HG02970 (cell line): Measurements from ENCODE around the gene PPP4R4.
A peak's percentile ranks its signal among the peaks of the same experiment; 100 is the strongest.

Source experiments
- ATAC-seq: cut with Tn5 transposase; IDR thresholded peaks from one replicate; pipeline ENCODE4 v1.9.1; 2021; ENCODE audit warnings: mild to moderate bottlenecking, moderate library complexity, moderate number of reproducible peaks; ENCODE audit not compliant: unreplicated experiment, low FRiP score

Gene PPP4R4, protein sequence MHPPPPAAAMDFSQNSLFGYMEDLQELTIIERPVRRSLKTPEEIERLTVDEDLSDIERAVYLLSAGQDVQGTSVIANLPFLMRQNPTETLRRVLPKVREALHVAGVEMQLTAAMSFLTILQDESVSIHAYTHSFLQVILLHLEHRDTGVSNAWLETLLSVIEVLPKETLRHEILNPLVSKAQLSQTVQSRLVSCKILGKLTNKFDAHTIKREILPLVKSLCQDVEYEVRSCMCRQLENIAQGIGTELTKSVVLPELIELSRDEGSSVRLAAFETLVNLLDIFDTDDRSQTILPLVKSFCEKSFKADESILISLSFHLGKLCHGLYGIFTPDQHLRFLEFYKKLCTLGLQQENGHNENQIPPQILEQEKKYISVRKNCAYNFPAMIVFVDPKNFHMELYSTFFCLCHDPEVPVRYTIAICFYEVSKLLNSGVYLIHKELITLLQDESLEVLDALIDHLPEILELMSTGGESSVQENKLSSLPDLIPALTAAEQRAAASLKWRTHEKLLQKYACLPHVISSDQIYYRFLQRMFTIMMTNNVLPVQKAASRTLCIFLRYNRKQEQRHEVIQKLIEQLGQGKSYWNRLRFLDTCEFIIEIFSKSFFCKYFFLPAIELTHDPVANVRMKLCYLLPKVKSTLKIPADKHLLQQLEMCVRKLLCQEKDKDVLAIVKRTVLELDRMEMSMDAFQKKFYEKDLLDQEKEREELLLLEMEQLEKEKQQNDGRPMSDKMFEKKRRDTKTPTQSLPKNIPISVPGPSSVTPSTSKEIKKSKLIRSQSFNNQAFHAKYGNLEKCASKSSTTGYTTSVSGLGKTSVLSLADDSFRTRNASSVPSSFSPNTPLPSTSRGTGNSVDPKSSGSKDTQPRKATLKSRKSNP

DNA sequence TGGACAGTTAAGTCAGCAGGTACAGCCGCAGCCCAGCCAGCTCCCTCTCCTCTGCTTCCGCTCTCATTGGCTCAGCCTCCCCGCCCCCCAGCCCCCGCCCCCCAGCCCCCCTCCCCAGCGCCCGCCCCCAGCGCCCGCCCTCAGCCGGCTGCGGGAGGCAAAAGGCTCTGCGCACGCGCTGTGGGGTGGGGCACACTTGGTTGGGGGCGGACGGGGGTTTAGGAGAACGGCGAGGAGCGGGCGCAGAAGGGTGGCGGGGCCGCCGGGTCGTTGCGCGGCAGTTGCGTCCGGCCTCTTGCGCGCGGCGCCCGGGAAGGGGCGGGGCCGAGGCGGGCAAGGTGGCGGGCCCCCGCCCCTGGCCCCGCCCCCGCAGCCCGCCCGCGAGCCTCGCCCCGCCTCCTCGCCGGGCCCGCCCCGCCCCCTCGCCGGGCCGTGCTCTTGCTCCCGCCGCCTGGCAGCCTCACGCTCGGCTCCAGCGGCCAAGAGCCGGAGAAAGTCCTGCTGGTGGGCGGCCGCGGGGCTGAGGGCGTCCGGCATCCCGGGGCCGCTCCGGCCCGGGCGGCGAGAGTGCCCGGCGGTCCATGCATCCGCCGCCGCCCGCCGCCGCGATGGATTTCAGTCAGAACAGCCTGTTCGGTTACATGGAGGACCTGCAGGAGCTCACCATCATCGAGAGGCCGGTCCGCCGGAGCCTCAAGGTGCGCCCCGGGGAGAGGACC, at the start of gene PPP4R4:
PPP4R4 (plus strand) TSS at position 438 of the 719 bp plus-strand sequence; CDS start at position 582, 144 bp downstream.
- peak; percentile 83 for ATAC-seq

DNA sequence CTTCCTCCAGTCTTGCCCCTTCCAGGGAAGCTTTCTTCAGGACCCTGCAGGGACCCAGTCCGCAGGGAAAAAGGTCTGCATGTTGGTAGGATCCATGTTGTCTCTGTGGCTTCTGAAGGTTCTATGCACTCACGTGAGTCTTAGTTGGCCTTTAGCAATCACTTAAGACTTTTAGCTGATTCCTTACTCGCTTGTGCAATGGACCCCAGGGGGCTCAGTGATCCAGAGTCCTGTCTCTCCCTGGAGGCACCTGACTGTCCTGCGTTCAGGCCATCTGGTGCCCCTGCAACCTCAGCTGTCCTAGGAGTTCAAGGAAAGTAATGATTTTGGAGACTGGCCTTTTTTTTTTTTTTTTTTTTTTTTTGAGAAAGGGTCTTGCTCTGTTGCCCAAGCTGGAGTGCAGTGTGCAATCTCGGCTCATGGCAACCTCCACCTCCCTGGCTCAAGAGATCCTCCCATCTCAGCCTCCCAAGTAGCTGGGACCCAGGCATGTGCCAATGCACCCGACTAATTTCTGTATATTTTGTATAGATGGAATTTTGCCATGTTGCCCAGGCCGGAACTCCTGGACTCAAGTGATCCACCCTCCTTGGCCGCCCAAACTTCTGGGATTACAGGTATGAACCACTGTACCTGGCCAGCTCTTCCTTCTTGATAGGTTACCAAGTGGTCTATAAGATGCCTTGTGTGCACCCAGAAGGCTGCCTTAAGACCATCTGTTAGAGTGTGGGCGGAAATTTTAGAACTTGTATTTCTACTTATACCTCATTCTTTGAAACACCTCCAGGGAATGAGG, 49.3 kb upstream of the PPP4R4 start:
- no peak for ATAC-seq

DNA sequence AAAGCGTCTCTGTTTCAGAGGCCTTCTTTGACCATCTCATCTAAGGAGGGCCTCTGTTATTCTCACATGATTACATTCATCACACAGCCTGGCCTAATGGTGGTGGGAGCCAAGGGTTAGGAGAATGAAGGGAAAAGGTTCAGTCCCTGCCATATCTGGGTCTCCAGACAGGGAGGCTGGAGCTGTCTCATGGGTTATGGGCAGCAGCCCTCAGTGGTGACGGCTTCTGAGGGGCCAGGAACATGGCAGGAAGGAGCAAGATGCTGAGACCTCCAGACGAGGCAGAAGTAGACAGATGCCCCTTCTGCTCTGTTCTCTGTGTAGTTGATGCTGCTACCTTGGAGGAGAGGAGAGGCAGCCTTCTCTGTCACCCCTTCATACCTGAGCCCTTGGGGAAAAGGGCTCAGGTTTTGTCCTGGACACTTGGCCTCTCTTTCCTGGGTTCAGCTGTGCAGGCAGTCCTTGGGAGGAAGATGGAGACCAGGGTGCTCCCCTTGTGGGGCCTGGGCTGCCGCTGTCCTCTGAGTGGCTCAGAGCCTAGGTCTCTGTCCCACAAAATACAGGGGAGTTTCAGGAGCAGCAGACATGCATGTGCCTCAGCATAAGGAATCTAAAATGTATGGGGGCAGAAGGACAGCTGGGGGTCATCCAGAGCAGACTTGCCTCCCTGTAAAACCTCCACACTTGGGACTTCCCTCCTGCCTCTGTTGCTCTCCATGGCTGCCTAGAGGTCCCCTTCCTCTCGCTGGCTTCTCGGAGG, 48.3 kb upstream of the PPP4R4 start:
- ATAC-seq, result no peak

DNA sequence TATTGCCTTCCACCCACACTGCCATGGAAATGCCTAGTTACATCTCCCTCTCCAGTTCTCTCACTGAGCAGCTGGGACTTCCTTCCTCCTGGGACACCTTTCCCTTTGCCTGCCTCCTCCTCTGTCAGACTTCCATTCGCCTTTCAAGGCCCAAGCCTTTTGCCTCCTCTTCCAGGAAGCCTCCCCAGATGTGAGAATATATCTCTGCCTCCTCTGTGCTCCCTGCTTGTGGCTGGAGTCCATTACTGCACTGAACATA, 47.8 kb upstream of the PPP4R4 start:
- ATAC-seq, result no peak

DNA sequence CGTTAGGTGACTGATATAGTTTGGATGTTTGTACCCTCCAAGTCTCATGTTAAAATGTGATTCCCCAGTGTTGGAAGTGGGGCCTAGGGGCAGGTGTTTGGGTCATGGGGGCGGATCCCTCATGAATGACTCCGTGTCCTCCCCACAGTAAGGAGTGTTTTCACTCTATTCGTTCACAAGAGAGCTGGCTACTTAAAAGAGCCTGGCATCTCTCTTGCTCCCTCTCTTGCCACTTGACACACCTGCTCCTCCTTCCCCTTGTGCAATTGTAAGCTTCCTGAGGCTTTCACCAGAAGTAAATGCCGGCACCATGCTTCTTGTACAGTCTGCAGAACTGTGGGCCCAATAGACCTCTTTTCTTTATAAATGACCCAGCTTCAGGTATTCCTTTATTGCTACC, 47.3 kb upstream of the PPP4R4 start:
- ATAC-seq, result no peak

DNA sequence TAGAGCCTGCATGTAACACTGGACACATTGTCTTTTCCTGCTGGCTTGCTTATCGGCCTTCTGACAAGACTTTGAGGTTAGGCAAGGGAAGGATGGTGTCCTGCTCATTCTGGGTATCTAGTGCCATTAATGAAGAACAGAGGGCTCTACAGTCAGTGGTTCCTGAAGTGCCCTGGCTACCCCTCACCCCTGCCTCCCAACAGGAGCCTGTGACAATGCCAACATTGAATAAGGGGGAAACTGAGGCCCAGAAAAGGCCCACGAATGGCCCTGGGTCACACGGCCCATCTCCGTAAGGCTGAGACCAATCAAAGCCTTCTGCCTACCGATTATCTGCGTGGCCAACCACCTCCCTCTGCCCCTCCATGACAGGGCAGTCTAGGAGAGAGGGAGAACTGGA, 46.8 kb upstream of the PPP4R4 start:
- no peak for ATAC-seq

DNA sequence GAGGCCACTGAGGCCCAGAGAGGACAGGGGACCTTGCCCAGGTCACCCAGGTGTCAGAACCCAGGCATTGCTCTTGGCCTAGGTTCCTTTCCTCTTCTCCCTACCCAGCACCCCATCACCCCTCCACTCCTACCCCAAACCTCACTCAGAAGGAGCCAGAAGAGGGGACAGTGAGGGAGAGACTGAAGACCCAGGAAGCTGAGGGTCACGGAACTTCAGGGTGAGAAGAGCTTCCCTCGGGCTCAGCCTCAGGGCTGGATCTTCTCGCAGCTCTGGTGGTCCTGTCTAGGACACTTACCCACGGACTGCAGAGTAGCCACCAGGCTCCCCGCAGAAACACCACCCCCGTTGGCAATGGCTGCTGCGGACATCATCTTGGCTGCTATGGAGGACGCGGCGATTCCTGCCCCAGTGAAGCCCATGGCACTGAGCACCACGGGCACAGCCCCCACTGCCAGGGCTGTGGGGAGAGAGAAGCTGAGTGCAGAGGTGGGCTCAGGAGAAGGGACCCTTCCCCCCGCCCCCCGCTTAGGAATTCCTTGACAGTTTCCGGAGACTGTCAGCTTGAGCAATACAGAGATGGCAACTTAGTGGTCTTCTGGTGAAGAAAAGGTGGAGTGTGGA, 45.8 kb upstream of the PPP4R4 start:
- no peak for ATAC-seq

DNA sequence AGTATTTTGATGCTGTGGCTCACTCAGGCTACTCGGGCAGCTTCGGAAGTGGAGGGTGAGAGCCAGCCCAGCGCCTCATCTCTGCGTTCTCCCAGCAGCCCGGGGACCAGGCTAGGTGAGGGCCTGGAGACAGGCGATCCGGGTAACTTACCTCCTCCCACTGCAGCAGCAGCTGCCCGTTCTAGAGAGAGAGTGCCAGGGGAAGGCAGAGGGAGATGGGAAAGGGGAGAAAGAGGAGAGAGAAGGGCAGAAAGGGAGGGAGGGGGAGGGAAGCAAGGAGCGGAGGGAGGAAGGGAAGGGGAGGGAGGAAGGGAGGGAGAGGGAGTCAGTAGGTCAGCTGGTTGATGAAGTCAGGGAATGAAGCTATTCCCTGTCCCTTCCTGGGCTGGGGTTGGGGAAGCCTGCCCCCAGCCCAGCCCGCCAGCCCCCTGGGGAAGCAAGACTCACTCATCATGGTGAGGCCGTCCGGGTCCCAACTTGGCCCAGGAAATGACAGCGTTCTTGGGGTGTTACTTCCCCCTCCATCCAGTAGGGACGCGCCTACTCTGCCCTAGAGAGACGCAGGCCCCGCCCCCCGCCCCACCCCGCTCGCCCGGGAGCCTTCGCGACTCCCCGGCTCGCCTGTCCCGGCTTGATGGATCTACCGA, 44.9 kb upstream of the PPP4R4 start, which contains the start of gene IFI27L2:
IFI27L2 (minus strand) TSS at position 494 of the 647 bp plus-strand sequence; CDS start at position 454, 40 bp downstream.
- peak; percentile 90 for ATAC-seq

DNA sequence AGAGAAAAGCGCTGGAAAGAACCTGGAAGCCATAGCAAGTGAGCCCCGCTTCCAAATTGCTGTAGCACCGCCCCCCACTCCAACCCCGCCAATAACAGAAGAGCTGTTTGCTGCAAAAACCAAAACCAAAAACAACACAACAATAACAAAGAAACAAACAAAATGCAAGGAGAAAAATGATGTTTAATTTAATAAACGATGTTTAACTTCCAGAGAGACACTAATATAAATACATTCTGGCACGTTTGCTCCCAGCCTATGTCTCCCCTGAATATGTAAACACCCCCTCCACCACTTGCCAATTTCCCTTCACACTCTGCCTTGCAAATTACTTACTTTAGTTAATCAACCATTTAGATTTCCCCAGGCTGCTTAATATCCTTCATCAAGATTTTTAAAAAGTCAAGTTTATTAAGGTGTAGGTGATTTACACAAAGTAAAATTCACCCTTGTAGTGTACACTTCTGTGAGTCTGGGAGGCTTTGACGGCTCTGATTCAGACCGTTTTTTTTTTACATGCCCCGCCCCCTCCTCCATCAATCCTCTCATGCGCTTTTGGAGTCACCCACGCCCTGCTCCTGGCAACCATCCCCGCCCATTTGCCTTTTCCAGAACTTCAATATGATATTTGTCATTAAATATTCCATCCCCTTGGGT, 44.2 kb upstream of the PPP4R4 start:
- ATAC-seq, result no peak

DNA sequence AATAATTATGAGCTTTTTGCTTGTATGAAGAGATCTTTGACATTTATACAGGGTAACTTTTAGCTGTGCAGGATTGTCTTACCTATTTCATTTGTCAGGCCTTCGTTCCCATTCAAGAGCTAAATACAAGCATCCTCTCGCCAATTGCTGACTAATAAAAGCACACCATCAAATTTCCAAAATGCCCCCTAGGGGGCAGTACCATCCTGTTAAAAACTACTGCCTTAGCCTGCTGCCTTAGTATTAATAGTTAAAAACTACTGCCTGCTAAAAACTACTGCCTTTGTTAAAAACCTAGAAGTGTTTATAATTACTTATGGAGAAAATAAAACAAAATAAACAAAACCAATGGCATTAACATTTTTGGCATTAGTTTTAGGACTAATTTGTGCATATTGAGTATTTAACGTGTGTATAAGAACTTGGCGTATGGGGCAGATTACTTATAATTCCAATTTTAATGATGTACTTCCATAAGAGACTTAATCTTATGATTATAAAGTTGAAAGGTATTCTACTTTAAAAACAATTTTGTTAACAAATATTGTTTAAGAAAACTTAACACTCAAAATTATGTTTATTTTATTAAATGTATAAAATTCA, 41.7 kb upstream of the PPP4R4 start:
- no peak for ATAC-seq

DNA sequence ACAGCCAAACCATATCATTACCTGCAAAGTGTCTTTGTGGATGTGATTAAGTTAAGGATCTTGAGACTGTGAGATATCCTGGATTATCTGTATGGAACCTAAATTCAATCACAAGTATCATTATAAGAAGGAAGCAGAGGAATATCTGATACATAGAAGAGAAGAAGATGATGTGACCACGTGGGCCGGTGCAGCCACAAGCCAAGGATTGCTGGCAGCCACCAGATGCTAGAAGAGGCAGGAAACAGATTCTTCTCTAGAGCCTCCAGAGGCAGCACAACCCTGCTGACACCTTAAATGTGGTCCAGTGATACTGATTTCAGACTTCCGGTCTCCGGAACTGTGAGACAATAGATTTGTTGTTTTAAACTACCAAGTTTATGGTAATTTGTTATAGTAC, 38.6 kb upstream of the PPP4R4 start:
- ATAC-seq, result no peak

DNA sequence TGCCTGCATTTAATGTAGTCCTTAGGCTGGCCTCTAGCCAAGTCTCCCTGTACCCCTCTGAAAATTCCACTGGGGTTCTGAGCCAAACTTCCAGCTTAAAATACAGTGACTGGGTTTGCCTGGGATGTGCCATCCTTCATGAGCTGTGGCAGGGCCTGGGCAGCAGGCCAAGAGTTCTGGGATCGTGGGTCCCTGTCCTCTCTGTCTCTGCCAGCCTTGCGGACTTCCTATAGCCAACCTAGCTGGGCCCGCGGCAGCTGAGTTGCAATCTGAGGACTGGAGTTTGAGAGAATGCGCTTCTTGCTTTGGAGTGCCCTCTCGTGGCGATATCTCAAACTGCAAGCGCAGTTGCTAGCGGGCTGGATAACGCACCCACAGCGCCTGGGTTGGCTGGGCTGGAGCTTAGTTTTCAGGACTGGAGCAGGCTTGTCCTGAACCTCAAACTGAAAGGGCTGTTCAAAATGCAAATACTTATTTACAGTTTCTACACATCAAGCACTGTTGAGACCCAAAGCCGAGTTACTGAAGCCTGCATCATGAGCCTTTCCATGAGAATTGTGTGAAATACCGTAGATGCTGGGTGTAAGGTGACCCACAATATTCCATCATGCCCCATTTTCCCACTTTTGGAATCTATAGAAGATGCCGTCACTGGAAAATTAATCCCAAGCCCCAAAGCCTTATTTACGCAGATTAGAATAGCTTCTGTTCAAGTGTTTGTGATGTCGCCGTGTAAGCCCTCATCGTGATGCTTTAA, 37.4 kb upstream of the PPP4R4 start:
- ATAC-seq, result no peak

DNA sequence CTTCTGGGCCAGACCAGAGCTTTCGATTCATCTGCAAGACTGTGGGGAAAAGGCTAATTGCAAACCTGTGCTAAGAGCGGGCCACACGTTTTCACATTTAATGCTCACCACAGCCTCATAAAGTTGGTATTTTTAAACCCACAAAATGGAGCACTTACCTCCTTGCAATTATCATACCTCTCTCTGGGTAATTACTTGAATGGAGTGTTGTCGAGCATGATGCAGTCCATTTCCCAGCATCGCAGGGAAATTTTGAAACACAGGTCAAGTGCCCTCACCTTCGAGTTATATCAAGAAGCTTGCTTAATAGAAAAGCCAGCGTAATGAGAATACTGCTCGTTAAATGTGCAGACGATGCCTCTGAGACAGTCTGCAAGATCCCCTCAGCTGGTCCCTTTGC, 35.9 kb upstream of the PPP4R4 start:
- no peak for ATAC-seq

DNA sequence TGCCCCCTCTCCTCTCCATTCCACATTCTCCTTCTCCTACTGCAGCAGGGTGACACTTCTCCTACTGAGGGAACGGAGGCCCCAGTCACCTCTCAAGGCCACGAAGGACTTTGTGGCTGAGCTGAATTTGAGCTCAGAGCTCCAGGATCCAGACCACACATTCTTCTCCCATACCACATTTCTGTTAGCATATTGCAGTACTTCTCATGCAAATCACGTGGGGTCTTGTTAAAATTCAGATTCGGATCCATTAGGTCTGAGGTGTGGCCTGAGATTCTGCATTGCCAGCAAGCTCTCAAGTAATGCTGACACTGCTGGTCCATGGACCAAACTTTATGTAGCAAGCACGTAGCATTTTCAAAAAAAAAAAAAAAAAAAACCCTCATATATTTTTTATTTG, 35.1 kb upstream of the PPP4R4 start:
- no peak for ATAC-seq

DNA sequence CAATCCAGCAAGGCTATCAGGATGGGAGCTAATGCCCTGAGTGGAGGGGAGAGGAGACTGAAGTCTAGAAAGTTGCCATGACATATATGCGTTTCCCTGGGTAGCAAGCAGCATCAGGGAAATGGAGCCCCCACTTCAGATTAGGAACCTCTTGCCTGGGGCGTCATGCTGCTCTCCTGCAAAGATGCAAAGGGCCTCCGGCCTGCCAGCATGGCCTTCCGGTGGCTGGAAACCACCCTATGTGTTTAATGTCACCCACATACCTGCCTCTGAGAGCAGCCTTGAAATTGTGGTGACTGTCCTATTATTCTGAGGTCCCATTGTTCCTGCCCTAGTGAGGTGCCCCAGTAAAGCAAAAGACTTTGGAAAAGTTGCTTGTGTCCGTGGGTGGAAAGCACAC, 34.7 kb upstream of the PPP4R4 start:
- no peak for ATAC-seq

DNA sequence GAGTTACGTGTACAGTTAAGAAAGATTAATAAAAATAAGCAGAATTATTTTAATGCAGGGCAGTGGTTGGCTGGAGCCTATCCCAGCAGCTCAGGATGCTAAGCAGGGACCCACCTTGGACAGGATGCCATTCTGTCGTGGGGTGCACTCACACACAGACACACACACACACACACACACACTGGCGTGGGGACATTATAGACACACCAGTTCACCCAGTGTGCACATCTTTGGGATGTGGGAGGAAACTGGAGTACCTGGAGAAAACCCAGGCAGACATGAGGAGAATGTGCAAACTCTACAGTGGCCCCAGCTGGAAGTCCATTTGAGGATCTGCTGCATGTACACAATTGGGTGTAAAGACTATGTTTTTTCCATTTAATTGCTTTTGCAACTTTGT, 31.9 kb upstream of the PPP4R4 start:
- ATAC-seq, result no peak

DNA sequence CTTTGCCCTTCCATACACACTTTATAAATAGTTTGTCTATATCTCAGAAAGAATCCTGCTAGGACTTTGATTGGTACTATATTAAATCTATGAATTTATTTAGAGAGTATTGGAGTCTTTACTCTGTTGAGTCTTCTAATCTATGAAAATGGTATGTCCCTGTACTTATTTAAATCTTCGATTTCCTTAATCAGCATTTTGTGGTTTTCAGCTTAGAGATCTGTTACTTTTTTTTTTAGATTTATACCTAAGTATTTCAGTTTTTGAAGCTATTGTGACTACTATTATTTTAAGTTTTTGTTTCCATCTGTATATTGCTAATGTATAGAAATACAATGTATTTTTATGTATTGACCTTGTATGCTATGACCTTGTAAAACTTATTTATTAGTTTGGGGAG, 31.3 kb upstream of the PPP4R4 start:
- ATAC-seq, result no peak
